ENCODE results near the gene ANP32E.

DNA sequence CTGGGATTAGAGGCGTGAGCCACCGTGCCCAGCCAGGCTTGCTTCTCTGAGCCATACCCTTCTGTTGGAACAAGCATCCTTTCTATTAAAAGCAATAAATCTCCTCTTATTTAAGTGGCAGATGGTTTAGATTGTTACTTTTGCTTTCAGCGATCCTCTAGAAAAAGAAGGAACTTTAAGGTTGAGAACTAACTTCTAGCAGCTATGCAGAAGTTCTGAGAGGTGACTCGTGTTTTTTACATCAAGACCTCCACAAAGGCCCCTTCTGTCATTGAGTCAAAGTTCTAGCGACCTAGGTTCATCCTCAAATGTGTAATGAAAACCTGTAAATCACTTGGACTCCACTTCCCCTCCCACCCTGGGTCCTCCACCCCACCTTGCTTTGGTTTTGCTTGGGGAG lies 55.4 kb downstream of the ANP32E start:
- TF ChIP-seq, protein P1, sequence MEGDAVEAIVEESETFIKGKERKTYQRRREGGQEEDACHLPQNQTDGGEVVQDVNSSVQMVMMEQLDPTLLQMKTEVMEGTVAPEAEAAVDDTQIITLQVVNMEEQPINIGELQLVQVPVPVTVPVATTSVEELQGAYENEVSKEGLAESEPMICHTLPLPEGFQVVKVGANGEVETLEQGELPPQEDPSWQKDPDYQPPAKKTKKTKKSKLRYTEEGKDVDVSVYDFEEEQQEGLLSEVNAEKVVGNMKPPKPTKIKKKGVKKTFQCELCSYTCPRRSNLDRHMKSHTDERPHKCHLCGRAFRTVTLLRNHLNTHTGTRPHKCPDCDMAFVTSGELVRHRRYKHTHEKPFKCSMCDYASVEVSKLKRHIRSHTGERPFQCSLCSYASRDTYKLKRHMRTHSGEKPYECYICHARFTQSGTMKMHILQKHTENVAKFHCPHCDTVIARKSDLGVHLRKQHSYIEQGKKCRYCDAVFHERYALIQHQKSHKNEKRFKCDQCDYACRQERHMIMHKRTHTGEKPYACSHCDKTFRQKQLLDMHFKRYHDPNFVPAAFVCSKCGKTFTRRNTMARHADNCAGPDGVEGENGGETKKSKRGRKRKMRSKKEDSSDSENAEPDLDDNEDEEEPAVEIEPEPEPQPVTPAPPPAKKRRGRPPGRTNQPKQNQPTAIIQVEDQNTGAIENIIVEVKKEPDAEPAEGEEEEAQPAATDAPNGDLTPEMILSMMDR (IDR thresholded peaks at IDR 0.05; ENCODE audit: poor library complexity): no peak
- no peak for TF ChIP-seq EZH2 (IDR thresholded peaks at IDR 0.05; ENCODE audit: borderline replicate concordance)

All from hepatocyte (in vitro differentiated cells).